ENCODE results near the gene NDUFS8.
A peak's percentile ranks its signal among the peaks of the same experiment; 100 is the strongest.

The NDUFS8 gene

DNA sequence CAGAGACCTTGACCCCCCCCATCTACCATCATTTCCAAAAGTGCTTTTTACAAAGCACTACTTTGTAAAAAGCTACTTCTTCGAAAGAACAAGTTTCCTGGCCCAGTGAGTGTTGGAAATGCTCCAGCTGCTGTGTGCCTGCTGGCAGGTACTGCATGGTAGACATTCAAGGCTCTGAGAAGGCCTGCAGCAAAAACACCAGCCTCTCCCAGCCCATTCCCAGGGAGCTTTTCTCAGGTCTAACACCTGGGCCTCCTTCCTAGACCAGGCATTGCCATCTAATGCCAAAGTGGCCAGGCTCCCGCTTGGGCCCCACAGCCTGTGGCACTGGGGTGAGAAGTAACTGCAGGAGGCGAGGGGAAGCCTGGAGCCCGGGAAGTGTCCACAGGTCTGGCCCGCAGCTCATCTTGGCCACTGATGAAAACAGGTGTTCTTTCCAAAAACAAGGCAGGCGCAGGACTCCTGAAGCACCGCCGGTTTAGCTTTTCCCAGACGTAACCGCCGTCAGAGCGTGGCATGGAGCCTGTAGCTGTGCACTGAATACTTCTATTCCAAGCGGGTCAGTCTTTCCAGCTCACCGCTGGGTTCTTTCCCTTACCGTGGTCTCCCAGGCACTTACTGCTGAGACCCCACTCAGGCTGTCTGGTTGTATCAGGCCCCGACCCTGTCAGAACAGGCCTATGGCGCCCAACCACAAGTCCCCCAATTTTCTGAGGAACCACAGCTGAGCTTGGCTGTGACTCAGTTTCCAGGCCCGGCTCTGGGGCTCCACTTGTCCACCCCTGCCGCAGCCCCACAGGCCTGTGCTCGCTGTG is 7.1 kb downstream of the NDUFS8 start:
- H3K9ac ChIP-seq (ENCODE audit: low read length): no peak overlapping the region
- peaks cover 4% of the 10 kb centered on the region for H3K79me2 ChIP-seq (ENCODE audit: control insufficient read depth, insufficient read depth, low read length, poor library complexity)
- no peak overlapping the region for H3K4me2 ChIP-seq (ENCODE audit: low read length)
- H4K91ac ChIP-seq (ENCODE audit: low read depth, low read length): peak overlapping the region; percentile 78
- peaks cover 18 to 21% of the 10 kb centered on the region in 2 experiments for H3K4me1 ChIP-seq (ENCODE audit: control insufficient read depth in 1 of 2, insufficient read depth in 2 of 2, low read length in 2 of 2)
- H3K14ac ChIP-seq (ENCODE audit: low read length): no peak overlapping the region
- peaks cover 30 to 35% of the 10 kb centered on the region in 2 experiments for H3K36me3 ChIP-seq (ENCODE audit: control insufficient read depth in 1 of 2, insufficient read depth in 2 of 2, low read length in 2 of 2)
- H3K18ac ChIP-seq (ENCODE audit: low read length): no peak overlapping the region
- H2BK5ac ChIP-seq (ENCODE audit: low read depth, low read length, poor library complexity): no peak overlapping the region
- H2AFZ ChIP-seq (ENCODE audit: insufficient read depth, low read length, poor library complexity): no peak overlapping the region
- WGBS (ENCODE audit: extremely low coverage, insufficient coverage, insufficient read length): no CpG with 5 or more reads among the region's 20 CpGs
- H2BK120ac ChIP-seq (ENCODE audit: insufficient read depth, low read length, poor library complexity): no peak overlapping the region
- H3K4ac ChIP-seq (ENCODE audit: low read depth, low read length): no peak overlapping the region
- DNase-seq: no peak
- H2AK5ac ChIP-seq (ENCODE audit: low read length): peak overlapping the region; percentile 75
- H3K27me3 ChIP-seq (ENCODE audit: insufficient read depth, low read length): no peaks in the 10 kb centered on the region
- H4K8ac ChIP-seq (ENCODE audit: low read depth, low read length): peak overlapping the region; percentile 95
- no peak overlapping the region for H2BK12ac ChIP-seq (ENCODE audit: low read length)
- H3K27ac ChIP-seq (ENCODE audit: low read depth, low read length): no peak overlapping the region
- peaks cover 17% of the 10 kb centered on the region for H3K79me1 ChIP-seq (ENCODE audit: low read length)
- no peak overlapping the region for H4K12ac ChIP-seq (ENCODE audit: low read depth, low read length)
- no peak overlapping the region for H3K23ac ChIP-seq (ENCODE audit: low read length)
- no peak overlapping the region for H3K4me3 ChIP-seq (ENCODE audit: low read depth, low read length)
- H3K9me3 ChIP-seq (ENCODE audit: insufficient read depth, low read depth, low read length): no peaks in the 10 kb centered on the region

DNA sequence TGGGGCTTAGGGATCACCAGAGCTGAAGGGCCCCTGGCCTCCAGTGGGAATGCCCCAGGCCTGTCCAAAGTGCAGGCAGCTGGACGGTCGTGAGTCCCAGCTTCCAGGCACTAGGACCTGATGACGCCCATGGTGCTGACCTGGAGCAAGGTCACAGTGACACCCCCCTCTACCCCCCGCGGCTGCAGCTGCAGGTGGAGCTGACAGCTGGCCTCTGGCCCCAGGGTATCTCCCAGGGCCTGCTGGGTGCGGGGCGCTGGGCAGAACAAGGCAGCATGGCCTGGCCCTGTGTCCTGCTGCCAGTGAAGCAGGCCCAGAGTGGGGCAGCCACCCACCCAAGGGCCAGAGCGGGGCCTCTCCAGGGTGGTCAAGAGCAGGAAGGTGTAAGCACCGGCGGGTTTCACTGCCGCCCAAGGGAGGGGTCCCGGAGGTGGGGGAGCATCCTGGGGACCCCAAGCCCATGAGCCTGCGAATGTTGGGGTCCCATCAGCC is 7.8 kb downstream of the NDUFS8 start:
- H3K9ac ChIP-seq (ENCODE audit: low read length): peak overlapping the region; percentile 81
- peak overlapping the region; percentile 68 for H3K4me2 ChIP-seq (ENCODE audit: low read length)
- no CpG with 5 or more reads among the region's 13 CpGs for WGBS (ENCODE audit: extremely low coverage, insufficient coverage, insufficient read length)

DNA sequence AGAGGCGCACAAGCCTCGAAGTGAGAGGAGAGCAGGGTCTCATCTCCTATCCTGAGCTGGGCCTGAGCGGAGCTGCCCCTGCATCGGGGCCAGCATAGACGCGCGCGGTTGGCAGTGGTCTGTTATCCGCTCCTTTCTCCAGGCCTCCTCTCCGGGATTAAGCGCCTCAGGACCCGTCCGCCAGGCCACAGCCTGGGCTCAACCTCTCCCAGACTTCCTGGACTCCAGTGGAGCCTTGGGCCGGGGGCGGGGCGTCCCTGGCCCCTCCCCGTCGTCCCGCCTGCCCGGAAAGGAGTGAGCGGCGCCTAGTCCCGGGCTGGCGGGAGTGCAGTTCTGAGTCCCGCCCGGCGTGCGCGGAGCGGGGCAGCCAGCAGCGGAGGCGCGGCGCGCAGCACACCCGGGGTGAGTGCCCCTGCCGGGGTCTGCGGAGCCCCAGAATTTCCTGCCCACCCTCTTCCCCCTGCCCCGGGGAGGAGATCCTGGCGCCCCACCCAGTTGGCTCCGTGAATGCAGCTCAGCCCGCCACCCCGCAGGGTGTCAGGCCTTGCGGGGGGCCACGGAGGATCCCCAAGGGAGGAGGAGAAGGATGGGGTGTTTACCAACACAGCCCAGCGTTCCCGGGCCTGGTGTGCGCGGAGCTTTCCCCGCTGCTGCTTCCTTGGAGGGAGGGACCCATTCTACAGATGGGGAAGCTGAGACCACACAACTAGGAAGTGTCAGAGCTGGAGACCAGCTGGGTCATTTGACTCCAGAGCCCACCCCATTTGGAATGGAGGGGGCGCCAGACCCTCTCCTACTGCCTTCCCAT is 8.4 kb downstream of the NDUFS8 start, which contains the start of gene TCIRG1:
TSS of gene TCIRG1 (plus strand) at position 308 of the 808 bp plus-strand sequence. CDS start 2,247 bp downstream, outside the sequence.
- peak within 1 kb of the TSS; percentile 47 for H2BK120ac ChIP-seq (ENCODE audit: insufficient read depth, low read length, poor library complexity)
- peak within 1 kb of the TSS; percentile 87 for H4K91ac ChIP-seq (ENCODE audit: low read depth, low read length)
- H3K4me2 ChIP-seq (ENCODE audit: low read length): peak within 1 kb of the TSS; percentile 68
- H3K18ac ChIP-seq (ENCODE audit: low read length): peak within 1 kb of the TSS; percentile 79
- H3K79me2 ChIP-seq (ENCODE audit: control insufficient read depth, insufficient read depth, low read length, poor library complexity): peaks cover 4% of the 10 kb centered on the region
- peak within 1 kb of the TSS; percentile 81 for H3K9ac ChIP-seq (ENCODE audit: low read length)
- H3K4me3 ChIP-seq (ENCODE audit: low read depth, low read length): peak within 1 kb of the TSS; percentile 69
- H3K36me3 ChIP-seq (ENCODE audit: control insufficient read depth in 1 of 2, insufficient read depth in 2 of 2, low read length in 2 of 2): peaks cover 27 to 30% of the 10 kb centered on the region in 2 experiments
- H4K8ac ChIP-seq (ENCODE audit: low read depth, low read length): peak within 1 kb of the TSS; percentile 95
- peak within 1 kb of the TSS; percentile 83 for H4K12ac ChIP-seq (ENCODE audit: low read depth, low read length)
- peak within 1 kb of the TSS; percentile 35 for H3K4ac ChIP-seq (ENCODE audit: low read depth, low read length)
- peaks cover 17% of the 10 kb centered on the region for H3K79me1 ChIP-seq (ENCODE audit: low read length)
- peak within 1 kb of the TSS; percentile 75 for H2AK5ac ChIP-seq (ENCODE audit: low read length)
- peaks cover 18 to 21% of the 10 kb centered on the region in 2 experiments for H3K4me1 ChIP-seq (ENCODE audit: control insufficient read depth in 1 of 2, insufficient read depth in 2 of 2, low read length in 2 of 2)
- peak within 1 kb of the TSS; percentile 63 for H2BK5ac ChIP-seq (ENCODE audit: low read depth, low read length, poor library complexity)
- H2BK12ac ChIP-seq (ENCODE audit: low read length): peak within 1 kb of the TSS; percentile 21
- peak within 1 kb of the TSS; percentile 78 for H3K14ac ChIP-seq (ENCODE audit: low read length)
- WGBS (ENCODE audit: extremely low coverage, insufficient coverage, insufficient read length): no CpG with 5 or more reads among the region's 51 CpGs
- peak; percentile 90 to 92 for DNase-seq
- peak within 1 kb of the TSS; percentile 59 for H2AFZ ChIP-seq (ENCODE audit: insufficient read depth, low read length, poor library complexity)
- no peaks in the 10 kb centered on the region for H3K9me3 ChIP-seq (ENCODE audit: insufficient read depth, low read depth, low read length)
- H3K27ac ChIP-seq (ENCODE audit: low read depth, low read length): peak within 1 kb of the TSS; percentile 65
- no peaks in the 10 kb centered on the region for H3K27me3 ChIP-seq (ENCODE audit: insufficient read depth, low read length)
- H3K23ac ChIP-seq (ENCODE audit: low read length): no peak within 1 kb of the TSS

More for the DNA sequence above, 7.8 kb downstream of the NDUFS8 start:
- DNase-seq: peak; percentile 76
- Histone ChIP-seq H2AFZ (ENCODE audit: insufficient read depth, low read length, poor library complexity) (peak overlapping the region; percentile 59), H4K12ac (ENCODE audit: low read depth, low read length) (peak overlapping the region; percentile 83), H3K18ac (ENCODE audit: low read length) (peak overlapping the region; percentile 60), H3K4me1 (ENCODE audit: control insufficient read depth in 1 of 2, insufficient read depth in 2 of 2, low read length in 2 of 2) (peaks cover 18 to 21% of the 10 kb centered on the region in 2 experiments), H3K9me3 (ENCODE audit: insufficient read depth, low read depth, low read length) (no peaks in the 10 kb centered on the region), H4K91ac (ENCODE audit: low read depth, low read length) (peak overlapping the region; percentile 78), H2BK12ac (ENCODE audit: low read length) (peak overlapping the region; percentile 21), H2BK120ac (ENCODE audit: insufficient read depth, low read length, poor library complexity) (peak overlapping the region; percentile 47), H3K79me1 (ENCODE audit: low read length) (peaks cover 17% of the 10 kb centered on the region), H3K36me3 (ENCODE audit: control insufficient read depth in 1 of 2, insufficient read depth in 2 of 2, low read length in 2 of 2) (peaks cover 30 to 32% of the 10 kb centered on the region in 2 experiments), H3K79me2 (ENCODE audit: control insufficient read depth, insufficient read depth, low read length, poor library complexity) (peaks cover 4% of the 10 kb centered on the region), H2BK5ac (ENCODE audit: low read depth, low read length, poor library complexity) (peak overlapping the region; percentile 63), H3K14ac (ENCODE audit: low read length) (peak overlapping the region; percentile 78), H3K27me3 (ENCODE audit: insufficient read depth, low read length) (no peaks in the 10 kb centered on the region), H3K4me3 (ENCODE audit: low read depth, low read length) (no peak overlapping the region), H3K27ac (ENCODE audit: low read depth, low read length) (peak overlapping the region; percentile 58), H4K8ac (ENCODE audit: low read depth, low read length) (peak overlapping the region; percentile 95), H2AK5ac (ENCODE audit: low read length) (peak overlapping the region; percentile 75), H3K4ac (ENCODE audit: low read depth, low read length) (peak overlapping the region; percentile 24), H3K23ac (ENCODE audit: low read length) (no peak overlapping the region)

DNA sequence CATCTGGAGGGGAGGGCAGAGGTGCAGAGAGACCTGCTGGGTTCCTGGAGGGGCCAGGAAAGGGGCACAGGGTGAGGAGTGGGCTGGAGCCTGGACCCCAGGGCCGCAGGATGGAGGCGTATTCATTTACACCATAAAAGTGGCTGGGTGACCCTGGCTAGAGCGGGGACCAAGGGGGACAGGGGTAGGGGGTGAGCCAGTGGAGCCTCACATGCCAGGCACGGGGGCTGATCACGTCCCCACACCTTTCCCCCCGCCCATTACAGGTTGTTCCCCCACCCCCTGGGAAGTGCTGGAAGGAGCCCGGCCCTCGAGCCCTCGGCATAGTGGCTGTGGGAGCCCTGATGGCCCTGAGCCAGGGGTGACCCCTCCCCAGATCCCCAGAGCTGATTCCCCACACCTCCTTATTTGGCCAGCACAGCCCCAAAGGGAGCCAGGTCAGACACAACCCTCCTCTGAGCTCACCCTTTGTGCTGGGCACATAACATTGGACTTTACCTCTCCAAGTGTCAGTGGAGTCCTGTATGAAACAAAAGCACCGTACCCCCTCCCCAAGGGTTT is 9.1 kb downstream of the NDUFS8 start:
- Histone ChIP-seq H3K79me2 (ENCODE audit: control insufficient read depth, insufficient read depth, low read length, poor library complexity) (peaks cover 4% of the 10 kb centered on the region), H3K27me3 (ENCODE audit: insufficient read depth, low read length) (no peaks in the 10 kb centered on the region), H3K4ac (ENCODE audit: low read depth, low read length) (no peak overlapping the region), H3K9ac (ENCODE audit: low read length) (no peak overlapping the region), H2BK12ac (ENCODE audit: low read length) (no peak overlapping the region), H2BK120ac (ENCODE audit: insufficient read depth, low read length, poor library complexity) (peak overlapping the region; percentile 8), H2BK5ac (ENCODE audit: low read depth, low read length, poor library complexity) (no peak overlapping the region), H3K4me2 (ENCODE audit: low read length) (peak overlapping the region; percentile 68), H4K91ac (ENCODE audit: low read depth, low read length) (peak overlapping the region; percentile 87), H3K14ac (ENCODE audit: low read length) (no peak overlapping the region), H4K8ac (ENCODE audit: low read depth, low read length) (peak overlapping the region; percentile 32), H3K4me3 (ENCODE audit: low read depth, low read length) (no peak overlapping the region), H3K36me3 (ENCODE audit: control insufficient read depth in 1 of 2, insufficient read depth in 2 of 2, low read length in 2 of 2) (peaks cover 29 to 33% of the 10 kb centered on the region in 2 experiments), H3K4me1 (ENCODE audit: control insufficient read depth in 1 of 2, insufficient read depth in 2 of 2, low read length in 2 of 2) (peaks cover 18 to 21% of the 10 kb centered on the region in 2 experiments), H4K12ac (ENCODE audit: low read depth, low read length) (no peak overlapping the region), H3K9me3 (ENCODE audit: insufficient read depth, low read depth, low read length) (no peaks in the 10 kb centered on the region), H2AFZ (ENCODE audit: insufficient read depth, low read length, poor library complexity) (no peak overlapping the region), H3K18ac (ENCODE audit: low read length) (peak overlapping the region; percentile 9), H2AK5ac (ENCODE audit: low read length) (peak overlapping the region; percentile 21), H3K23ac (ENCODE audit: low read length) (no peak overlapping the region), H3K27ac (ENCODE audit: low read depth, low read length) (peak overlapping the region; percentile 65), H3K79me1 (ENCODE audit: low read length) (peaks cover 17% of the 10 kb centered on the region)
- WGBS (ENCODE audit: extremely low coverage, insufficient coverage, insufficient read length): no CpG with 5 or more reads among the region's 10 CpGs
- no peak for DNase-seq

Data from trophoblast cell (in vitro differentiated cells and primary cell).